Measurements from ENCODE around the gene VSIR. TPM values are rescaled to one million over a fixed set of nuclear protein-coding genes. Genes with fewer than 3 reads are reported as not detected.

Gene VSIR
- total and polyA plus RNA-seq, 10 of the 15 experiments (the other 5 are each of a cell fraction or from before 2014, with no cell fraction given), result 0.19 to 12.5 (median 6.7) TPM

DNA sequence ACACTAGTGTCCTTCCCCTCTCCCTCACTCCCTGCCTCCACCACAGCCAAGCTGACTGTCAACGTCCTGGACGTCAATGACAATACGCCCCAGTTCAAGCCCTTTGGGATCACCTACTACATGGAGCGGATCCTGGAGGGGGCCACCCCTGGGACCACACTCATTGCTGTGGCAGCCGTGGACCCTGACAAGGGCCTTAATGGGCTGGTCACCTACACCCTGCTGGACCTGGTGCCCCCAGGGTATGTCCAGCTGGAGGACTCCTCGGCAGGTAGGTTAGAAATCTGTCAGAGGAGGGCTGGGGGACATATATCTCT lies 24.9 kb upstream of the VSIR start:
- in situ Hi-C loops (cut with MboI), result no loop called here
- POLR2A ChIA-PET, result no interaction called here
- no peak for FAIRE-seq
- no peaks in the 10 kb centered on the region for H3K36me3 ChIP-seq (ENCODE audit: control insufficient read depth in 2 of 2, insufficient read depth in 2 of 2, low read length in 1 of 2)
- WGBS (ENCODE audit: insufficient coverage, insufficient replicate concordance, low lambda C conversion rate, missing lambda C conversion rate), result 30% methylated on average over 6 of the region's 6 CpGs
- no peaks in the 10 kb centered on the region for H4K20me1 ChIP-seq (ENCODE audit: control insufficient read depth, insufficient read depth)
- no peak overlapping the region for H3K9ac ChIP-seq (ENCODE audit: control insufficient read depth, insufficient read depth, low read length)
- RAD21 ChIA-PET (ENCODE audit: unreplicated experiment), result no interaction called here
- intact Hi-C loops (cut with micrococcal nuclease; ENCODE audit: unreplicated experiment), result no loop called here
- H3K4me3 ChIP-seq, result no peak overlapping the region
- DNase-seq (ENCODE audit: low read depth, low spot score), result no peak
- BruUV-seq (replicated peaks), result no TSS peak
- ATAC-seq, result no peak
- H3K4me2 ChIP-seq (ENCODE audit: control insufficient read depth, insufficient read depth), result no peak overlapping the region
- no peaks in the 10 kb centered on the region; the same call in 2 of the 3 replicates for H3K9me3 ChIP-seq (replicated peaks; ENCODE audit: control insufficient read depth, insufficient read depth, low read length)
- SMC1A ChIA-PET (ENCODE audit: uncharacterized antibody, unreplicated experiment), result no interaction called here
- no peak overlapping the region for H2AFZ ChIP-seq (ENCODE audit: control insufficient read depth, low read depth, low read length)
- CTCF ChIA-PET, result interaction anchor here (1.2 to 1.4 kb wide), 2 partner anchors 12 to 13 kb away, joined by 3 to 6 read pairs; no protein-coding TSS in a partner anchor
- H3K4me1 ChIP-seq (ENCODE audit: control insufficient read depth, insufficient read depth, low read length), result peaks cover 12% of the 10 kb centered on the region
- H3K79me2 ChIP-seq (ENCODE audit: control insufficient read depth, insufficient read depth, low read length), result no peaks in the 10 kb centered on the region
- H3K27ac ChIP-seq (ENCODE audit: control insufficient read depth, insufficient read depth), result no peak overlapping the region
- no peaks in the 10 kb centered on the region for H3K27me3 ChIP-seq (replicated peaks in 1 of 2; ENCODE audit: control insufficient read depth in 2 of 2, insufficient read depth in 2 of 2, low read length in 1 of 2)
- TF ChIP-seq CEBPB (IDR thresholded peaks at IDR 0.05; ENCODE audit: borderline replicate concordance in 1 of 2, low read depth in 2 of 2, low read length in 2 of 2), result no peak
- TF ChIP-seq, protein P1, sequence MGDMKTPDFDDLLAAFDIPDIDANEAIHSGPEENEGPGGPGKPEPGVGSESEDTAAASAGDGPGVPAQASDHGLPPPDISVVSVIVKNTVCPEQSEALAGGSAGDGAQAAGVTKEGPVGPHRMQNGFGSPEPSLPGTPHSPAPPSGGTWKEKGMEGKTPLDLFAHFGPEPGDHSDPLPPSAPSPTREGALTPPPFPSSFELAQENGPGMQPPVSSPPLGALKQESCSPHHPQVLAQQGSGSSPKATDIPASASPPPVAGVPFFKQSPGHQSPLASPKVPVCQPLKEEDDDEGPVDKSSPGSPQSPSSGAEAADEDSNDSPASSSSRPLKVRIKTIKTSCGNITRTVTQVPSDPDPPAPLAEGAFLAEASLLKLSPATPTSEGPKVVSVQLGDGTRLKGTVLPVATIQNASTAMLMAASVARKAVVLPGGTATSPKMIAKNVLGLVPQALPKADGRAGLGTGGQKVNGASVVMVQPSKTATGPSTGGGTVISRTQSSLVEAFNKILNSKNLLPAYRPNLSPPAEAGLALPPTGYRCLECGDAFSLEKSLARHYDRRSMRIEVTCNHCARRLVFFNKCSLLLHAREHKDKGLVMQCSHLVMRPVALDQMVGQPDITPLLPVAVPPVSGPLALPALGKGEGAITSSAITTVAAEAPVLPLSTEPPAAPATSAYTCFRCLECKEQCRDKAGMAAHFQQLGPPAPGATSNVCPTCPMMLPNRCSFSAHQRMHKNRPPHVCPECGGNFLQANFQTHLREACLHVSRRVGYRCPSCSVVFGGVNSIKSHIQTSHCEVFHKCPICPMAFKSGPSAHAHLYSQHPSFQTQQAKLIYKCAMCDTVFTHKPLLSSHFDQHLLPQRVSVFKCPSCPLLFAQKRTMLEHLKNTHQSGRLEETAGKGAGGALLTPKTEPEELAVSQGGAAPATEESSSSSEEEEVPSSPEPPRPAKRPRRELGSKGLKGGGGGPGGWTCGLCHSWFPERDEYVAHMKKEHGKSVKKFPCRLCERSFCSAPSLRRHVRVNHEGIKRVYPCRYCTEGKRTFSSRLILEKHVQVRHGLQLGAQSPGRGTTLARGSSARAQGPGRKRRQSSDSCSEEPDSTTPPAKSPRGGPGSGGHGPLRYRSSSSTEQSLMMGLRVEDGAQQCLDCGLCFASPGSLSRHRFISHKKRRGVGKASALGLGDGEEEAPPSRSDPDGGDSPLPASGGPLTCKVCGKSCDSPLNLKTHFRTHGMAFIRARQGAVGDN (IDR thresholded peaks at IDR 0.05), result no peak
- no peak for TF ChIP-seq STAT3 (IDR thresholded peaks at IDR 0.05; ENCODE audit: low read depth, low read length)
- TF ChIP-seq PAX8 (IDR thresholded peaks at IDR 0.05), result no peak
- TF ChIP-seq HDAC2 (IDR thresholded peaks at IDR 0.05), result no peak
- no peak for TF ChIP-seq IKZF1 (conservative IDR thresholded peaks at IDR 0.05)
- no peak for TF ChIP-seq KAT2A (conservative IDR thresholded peaks at IDR 0.05; ENCODE audit: control insufficient read depth, low read depth, low read length)
- TF ChIP-seq EP300 (IDR thresholded peaks at IDR 0.05; ENCODE audit: borderline replicate concordance in 1 of 2, control insufficient read depth in 1 of 2, low read depth in 2 of 2, low read length in 2 of 2), result no peak
- TF ChIP-seq IKZF2 (IDR thresholded peaks at IDR 0.05), result no peak
- no peak for TF ChIP-seq ZNF384 (IDR thresholded peaks at IDR 0.05; ENCODE audit: borderline replicate concordance, low read depth, low read length)
- TF ChIP-seq RELA (IDR thresholded peaks at IDR 0.05; ENCODE audit: borderline replicate concordance, partially characterized antibody), result no peak
- TF ChIP-seq CHD2 (IDR thresholded peaks at IDR 0.05; ENCODE audit: borderline replicate concordance, low read depth, low read length), result no peak
- TF ChIP-seq MYC (IDR thresholded peaks at IDR 0.05; ENCODE audit: insufficient read depth, insufficient read length, insufficient replicate concordance, low read length, severe bottlenecking), result no peak
- no peak for TF ChIP-seq HDAC6 (IDR thresholded peaks at IDR 0.05; ENCODE audit: unreplicated experiment)
- TF ChIP-seq POU2F2 (IDR thresholded peaks at IDR 0.05; ENCODE audit: borderline replicate concordance, low read depth, low read length), result no peak
- no peak for TF ChIP-seq CBFB (IDR thresholded peaks at IDR 0.05; ENCODE audit: low read depth)
- TF ChIP-seq, protein P2, sequence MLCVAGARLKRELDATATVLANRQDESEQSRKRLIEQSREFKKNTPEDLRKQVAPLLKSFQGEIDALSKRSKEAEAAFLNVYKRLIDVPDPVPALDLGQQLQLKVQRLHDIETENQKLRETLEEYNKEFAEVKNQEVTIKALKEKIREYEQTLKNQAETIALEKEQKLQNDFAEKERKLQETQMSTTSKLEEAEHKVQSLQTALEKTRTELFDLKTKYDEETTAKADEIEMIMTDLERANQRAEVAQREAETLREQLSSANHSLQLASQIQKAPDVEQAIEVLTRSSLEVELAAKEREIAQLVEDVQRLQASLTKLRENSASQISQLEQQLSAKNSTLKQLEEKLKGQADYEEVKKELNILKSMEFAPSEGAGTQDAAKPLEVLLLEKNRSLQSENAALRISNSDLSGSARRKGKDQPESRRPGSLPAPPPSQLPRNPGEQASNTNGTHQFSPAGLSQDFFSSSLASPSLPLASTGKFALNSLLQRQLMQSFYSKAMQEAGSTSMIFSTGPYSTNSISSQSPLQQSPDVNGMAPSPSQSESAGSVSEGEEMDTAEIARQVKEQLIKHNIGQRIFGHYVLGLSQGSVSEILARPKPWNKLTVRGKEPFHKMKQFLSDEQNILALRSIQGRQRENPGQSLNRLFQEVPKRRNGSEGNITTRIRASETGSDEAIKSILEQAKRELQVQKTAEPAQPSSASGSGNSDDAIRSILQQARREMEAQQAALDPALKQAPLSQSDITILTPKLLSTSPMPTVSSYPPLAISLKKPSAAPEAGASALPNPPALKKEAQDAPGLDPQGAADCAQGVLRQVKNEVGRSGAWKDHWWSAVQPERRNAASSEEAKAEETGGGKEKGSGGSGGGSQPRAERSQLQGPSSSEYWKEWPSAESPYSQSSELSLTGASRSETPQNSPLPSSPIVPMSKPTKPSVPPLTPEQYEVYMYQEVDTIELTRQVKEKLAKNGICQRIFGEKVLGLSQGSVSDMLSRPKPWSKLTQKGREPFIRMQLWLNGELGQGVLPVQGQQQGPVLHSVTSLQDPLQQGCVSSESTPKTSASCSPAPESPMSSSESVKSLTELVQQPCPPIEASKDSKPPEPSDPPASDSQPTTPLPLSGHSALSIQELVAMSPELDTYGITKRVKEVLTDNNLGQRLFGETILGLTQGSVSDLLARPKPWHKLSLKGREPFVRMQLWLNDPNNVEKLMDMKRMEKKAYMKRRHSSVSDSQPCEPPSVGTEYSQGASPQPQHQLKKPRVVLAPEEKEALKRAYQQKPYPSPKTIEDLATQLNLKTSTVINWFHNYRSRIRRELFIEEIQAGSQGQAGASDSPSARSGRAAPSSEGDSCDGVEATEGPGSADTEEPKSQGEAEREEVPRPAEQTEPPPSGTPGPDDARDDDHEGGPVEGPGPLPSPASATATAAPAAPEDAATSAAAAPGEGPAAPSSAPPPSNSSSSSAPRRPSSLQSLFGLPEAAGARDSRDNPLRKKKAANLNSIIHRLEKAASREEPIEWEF (IDR thresholded peaks at IDR 0.05; ENCODE audit: insufficient replicate concordance, low read depth, low read length), result no peak
